Dedifferentiated amniotic fluid mesenchymal stem cell (primary cell): Measurements from ENCODE around the gene ITK.

Experiments
- DNase-seq: peaks from one replicate; pipeline ENCODE4 v3.0.0-alpha.2; 2016; ENCODE audit errors: extremely low spot score

Gene ITK

GRCh38 chr5:157280927-157281326 is 100.3 kb downstream of the ITK start:
- DNase-seq: peak; percentile 78

GRCh38 chr5:157282150-157282549 is 101.5 kb downstream of the ITK start:
- DNase-seq: no peak

- no peak for DNase-seq
Measured at GRCh38 chr5:157283434-157283833, 102.8 kb downstream of the ITK start.

GRCh38 chr5:157284458-157285212 is 104.0 kb downstream of the ITK start:
- no peak for DNase-seq

GRCh38 chr5:157285310-157286035 is 104.8 kb downstream of the ITK start:
- DNase-seq: no peak

GRCh38 chr5:157286761-157287211 is 106.1 kb downstream of the ITK start:
- DNase-seq: no peak

GRCh38 chr5:157288405-157289163 is 107.9 kb downstream of the ITK start:
- no peak for DNase-seq

GRCh38 chr5:157289164-157289819 is 108.7 kb downstream of the ITK start:
- no peak for DNase-seq

- DNase-seq: peak; percentile 18
Measured at GRCh38 chr5:157290156-157290980, 109.7 kb downstream of the ITK start.

GRCh38 chr5:157290981-157291711 is 110.5 kb downstream of the ITK start:
- DNase-seq: no peak

GRCh38 chr5:157292599-157292998 is 112.0 kb downstream of the ITK start:
- DNase-seq: no peak

- DNase-seq: no peak
Measured at GRCh38 chr5:157294407-157295091, 113.9 kb downstream of the ITK start.

- DNase-seq: no peak
Measured at GRCh38 chr5:157295247-157295646, 114.6 kb downstream of the ITK start.

- DNase-seq: no peak
Measured at GRCh38 chr5:157300564-157300963, 119.9 kb downstream of the ITK start.

- no peak for DNase-seq
Measured at GRCh38 chr5:157301066-157301465, 120.4 kb downstream of the ITK start.

- no peak for DNase-seq
Measured at GRCh38 chr5:157303023-157303422, 122.4 kb downstream of the ITK start.

- DNase-seq: no peak
Measured at GRCh38 chr5:157303667-157304327, 123.2 kb downstream of the ITK start.
